MCF 10A (cell line): ENCODE data around the gene EPHA1. TPM values are rescaled to one million over a fixed set of nuclear protein-coding genes. Genes with fewer than 3 reads are reported as not detected.
A peak's percentile ranks its signal among the peaks of the same experiment; 100 is the strongest.

ENCODE experiments used
- BruUV-seq: library from RNA; stranded (reverse); fragments of 400-500 nt; replicated peaks from 2 replicates; lab custom pipeline; 2021; lab: Mats Ljungman, UMichigan
- CTCF ChIA-PET: fragments of 300-600 bp; sonication (Branson Sonifier 250); formaldehyde crosslinking; extraction: SDS; loops from one replicate; lab custom pipeline; 2021; ENCODE audit warnings: antibody characterized with exemption, inconsistent platforms; lab: Yijun Ruan, JAX
- POLR2A ChIA-PET: fragments of 300-600, 350-650 bp; sonication (Branson Sonifier 250); formaldehyde crosslinking; extraction: SDS; loops from one replicate; lab custom pipeline; 2020; ENCODE audit warnings: antibody characterized with exemption, inconsistent platforms; lab: Yijun Ruan, JAX
- DNase-seq: peaks from one replicate; pipeline ENCODE4 v3.0.0-alpha.2; 2018; ENCODE audit not compliant: unreplicated experiment
- H3K27ac Mint-ChIP-seq: one replicate; pipeline ENCODE4 v1.8.0; 2022; ENCODE audit warnings: mild to moderate bottlenecking, low read depth, mixed read lengths; ENCODE audit not compliant: unreplicated experiment
- H3K27me3 Mint-ChIP-seq: one replicate; pipeline ENCODE4 v1.8.0; 2022; ENCODE audit warnings: mixed read lengths; ENCODE audit not compliant: insufficient read depth, unreplicated experiment
- H3K36me3 Mint-ChIP-seq: one replicate; pipeline ENCODE4 v1.8.0; 2022; ENCODE audit warnings: mild to moderate bottlenecking, moderate library complexity, mixed read lengths; ENCODE audit not compliant: insufficient read depth, unreplicated experiment
- H3K4me1 Mint-ChIP-seq: one replicate; pipeline ENCODE4 v1.8.0; 2022; ENCODE audit warnings: mixed read lengths; ENCODE audit not compliant: insufficient read depth, unreplicated experiment
- H3K4me3 Mint-ChIP-seq: one replicate; pipeline ENCODE4 v1.8.0; 2022; ENCODE audit warnings: mild to moderate bottlenecking, moderate library complexity, mixed read lengths; ENCODE audit not compliant: unreplicated experiment
- H3K9me3 Mint-ChIP-seq: one replicate; pipeline ENCODE4 v1.8.0; 2022; ENCODE audit warnings: mixed read lengths; ENCODE audit not compliant: unreplicated experiment
- intact Hi-C: fragments of 100-400 bp; cut with micrococcal nuclease; formaldehyde crosslinking; loops from 2 replicates; pipeline ENCODE4 v1.14.1; 2022
- total RNA-seq: library from RNA; stranded (reverse); gene quantifications from 2 replicates; pipeline ENCODE4 v1.2.3, GENCODE V29; 2022
- TF ChIP-seq, protein P1 (sequence below): fragments of 200-600 bp; IDR thresholded peaks from one replicate; pipeline ENCODE4 v1.8.0; 2022; ENCODE audit warnings: antibody characterized with exemption, mild to moderate bottlenecking; ENCODE audit not compliant: unreplicated experiment

Gene EPHA1
- total RNA-seq, 1 experiment from 2014 or later, result 0.89 TPM

DNA sequence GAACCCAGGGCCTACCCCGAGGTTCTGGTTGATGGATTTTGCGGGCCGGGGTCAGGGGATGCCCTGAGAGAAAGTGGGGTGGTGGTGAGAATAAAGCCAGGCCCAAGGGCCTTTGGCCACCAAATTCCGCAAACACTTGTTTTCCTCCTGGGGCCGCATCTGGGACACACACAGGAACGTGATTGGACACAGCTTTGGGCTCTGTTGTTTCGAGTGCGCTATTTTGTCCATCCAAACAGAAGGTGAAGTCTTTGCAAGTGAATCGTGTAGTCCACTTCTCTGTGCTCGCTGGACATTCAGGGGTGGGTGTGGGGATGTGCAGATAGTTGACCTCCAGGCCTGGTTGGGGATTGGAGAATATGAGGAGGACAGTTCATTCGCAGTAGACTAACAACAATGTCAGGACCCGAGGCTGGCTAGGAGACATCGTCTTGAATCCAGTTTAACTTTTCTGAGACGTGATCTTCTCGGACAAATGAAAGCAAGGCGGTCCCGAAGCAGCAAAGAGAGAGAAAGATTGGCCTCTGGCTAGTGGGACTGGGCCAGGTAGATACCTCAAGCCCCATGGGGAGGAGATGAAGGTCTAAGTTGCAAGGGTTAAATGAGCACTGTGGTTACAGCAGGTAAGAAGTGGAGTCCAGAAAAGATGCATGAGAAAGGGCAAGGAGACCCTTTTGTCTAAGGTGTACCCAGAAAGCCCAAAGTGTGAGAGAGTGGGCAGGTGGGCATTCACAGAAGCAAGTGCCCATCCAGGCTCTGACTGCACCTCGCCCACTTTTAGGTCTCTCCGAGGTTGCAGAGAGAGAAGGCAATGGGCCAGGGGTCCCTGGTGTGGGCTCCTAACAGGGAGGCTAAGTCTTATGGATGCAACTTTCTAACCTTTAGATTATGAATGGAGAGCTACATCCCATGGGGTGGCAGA lies 45.4 kb downstream of the EPHA1 start:
- intact Hi-C loops, result no loop called here
- TF ChIP-seq, protein P1, sequence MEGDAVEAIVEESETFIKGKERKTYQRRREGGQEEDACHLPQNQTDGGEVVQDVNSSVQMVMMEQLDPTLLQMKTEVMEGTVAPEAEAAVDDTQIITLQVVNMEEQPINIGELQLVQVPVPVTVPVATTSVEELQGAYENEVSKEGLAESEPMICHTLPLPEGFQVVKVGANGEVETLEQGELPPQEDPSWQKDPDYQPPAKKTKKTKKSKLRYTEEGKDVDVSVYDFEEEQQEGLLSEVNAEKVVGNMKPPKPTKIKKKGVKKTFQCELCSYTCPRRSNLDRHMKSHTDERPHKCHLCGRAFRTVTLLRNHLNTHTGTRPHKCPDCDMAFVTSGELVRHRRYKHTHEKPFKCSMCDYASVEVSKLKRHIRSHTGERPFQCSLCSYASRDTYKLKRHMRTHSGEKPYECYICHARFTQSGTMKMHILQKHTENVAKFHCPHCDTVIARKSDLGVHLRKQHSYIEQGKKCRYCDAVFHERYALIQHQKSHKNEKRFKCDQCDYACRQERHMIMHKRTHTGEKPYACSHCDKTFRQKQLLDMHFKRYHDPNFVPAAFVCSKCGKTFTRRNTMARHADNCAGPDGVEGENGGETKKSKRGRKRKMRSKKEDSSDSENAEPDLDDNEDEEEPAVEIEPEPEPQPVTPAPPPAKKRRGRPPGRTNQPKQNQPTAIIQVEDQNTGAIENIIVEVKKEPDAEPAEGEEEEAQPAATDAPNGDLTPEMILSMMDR, result no peak
- ChIA-PET CTCF (interaction anchor here (1.7 kb wide), 1 partner anchor 53 kb away, joined by 6 read pairs; no protein-coding TSS in a partner anchor), POLR2A (interaction anchor here (0.8 to 1.3 kb wide), 2 partner anchors 9 to 32 kb away, joined by 3 to 4 read pairs; no protein-coding TSS in a partner anchor)
- no peaks in the 10 kb centered on the region for H3K9me3 Mint-ChIP-seq
- H3K27me3 Mint-ChIP-seq, result peaks cover 70% of the 10 kb centered on the region
- H3K36me3 Mint-ChIP-seq, result no peaks in the 10 kb centered on the region
- H3K4me3 Mint-ChIP-seq, result peak overlapping the region; percentile 10
- H3K27ac Mint-ChIP-seq, result no peak overlapping the region
- peaks cover 9% of the 10 kb centered on the region for H3K4me1 Mint-ChIP-seq
- no TSS peak for BruUV-seq
- DNase-seq, result no peak

DNA sequence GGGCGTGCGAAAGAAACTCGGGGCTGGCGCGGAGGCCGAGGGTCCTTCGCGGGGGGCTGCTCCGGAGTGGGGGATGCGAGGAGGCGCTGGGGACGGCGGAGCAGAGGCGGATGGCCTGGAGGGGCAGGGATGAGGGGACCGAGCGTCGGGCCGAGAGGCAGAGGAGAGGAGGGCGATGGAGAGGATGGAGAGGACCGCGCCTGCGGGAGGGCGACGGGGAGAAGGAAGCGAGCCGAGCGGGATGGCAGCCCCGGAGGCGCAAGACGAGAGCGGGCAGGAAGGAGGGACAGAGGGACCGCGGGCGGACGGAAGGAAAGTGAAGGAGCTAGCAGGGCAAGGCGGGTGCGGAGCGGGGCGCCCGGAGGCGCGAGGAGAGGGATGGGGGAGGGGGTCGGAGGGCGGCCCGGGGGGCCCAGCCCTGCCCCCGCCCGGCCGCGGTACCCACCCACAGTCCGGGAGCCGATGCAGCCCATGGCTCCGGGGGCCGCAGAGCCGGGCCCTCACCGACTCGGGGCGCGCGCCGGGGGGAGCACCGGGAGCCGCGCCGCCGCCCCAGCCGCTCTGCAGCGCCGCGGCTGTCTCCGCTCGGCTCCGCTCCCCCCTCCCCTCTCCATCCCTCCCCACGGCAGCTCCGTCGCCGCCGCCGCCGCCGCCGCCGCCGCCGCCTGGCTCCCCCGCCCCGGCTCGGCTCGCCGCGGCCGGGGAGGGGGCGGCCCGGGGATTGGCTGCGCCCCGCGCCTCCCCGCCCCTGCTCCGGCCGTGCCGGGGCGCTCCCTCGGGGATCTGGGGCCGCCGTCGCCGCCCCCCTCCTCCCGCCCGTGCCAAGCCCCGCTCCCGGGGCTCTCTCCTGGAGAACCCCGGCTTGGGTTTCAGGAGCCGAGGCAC lies 46.3 kb downstream of the EPHA1 start, which contains the start of gene FAM131B:
Gene FAM131B (minus strand): TSS at position 583 of the 885 bp plus-strand sequence. CDS start 110 bp downstream, at position 473.
- Mint-ChIP-seq H3K27me3 (peaks cover 70% of the 10 kb centered on the region), H3K36me3 (no peaks in the 10 kb centered on the region), H3K4me1 (peaks cover under 1% of the 10 kb centered on the region), H3K9me3 (no peaks in the 10 kb centered on the region), H3K4me3 (peak within 1 kb of the TSS; percentile 73), H3K27ac (no peak within 1 kb of the TSS)
- CTCF ChIA-PET, result interaction anchor here (1.7 kb wide), 1 partner anchor 54 kb away, joined by 6 read pairs; no protein-coding TSS in a partner anchor
- no peak for DNase-seq
- TF ChIP-seq, protein P1, result no peak
- BruUV-seq, result no TSS peak
- intact Hi-C loops, result no loop called here
- POLR2A ChIA-PET, result interaction anchor here (0.8 to 1.3 kb wide), 2 partner anchors 10 to 31 kb away, joined by 3 to 4 read pairs; no protein-coding TSS in a partner anchor

DNA sequence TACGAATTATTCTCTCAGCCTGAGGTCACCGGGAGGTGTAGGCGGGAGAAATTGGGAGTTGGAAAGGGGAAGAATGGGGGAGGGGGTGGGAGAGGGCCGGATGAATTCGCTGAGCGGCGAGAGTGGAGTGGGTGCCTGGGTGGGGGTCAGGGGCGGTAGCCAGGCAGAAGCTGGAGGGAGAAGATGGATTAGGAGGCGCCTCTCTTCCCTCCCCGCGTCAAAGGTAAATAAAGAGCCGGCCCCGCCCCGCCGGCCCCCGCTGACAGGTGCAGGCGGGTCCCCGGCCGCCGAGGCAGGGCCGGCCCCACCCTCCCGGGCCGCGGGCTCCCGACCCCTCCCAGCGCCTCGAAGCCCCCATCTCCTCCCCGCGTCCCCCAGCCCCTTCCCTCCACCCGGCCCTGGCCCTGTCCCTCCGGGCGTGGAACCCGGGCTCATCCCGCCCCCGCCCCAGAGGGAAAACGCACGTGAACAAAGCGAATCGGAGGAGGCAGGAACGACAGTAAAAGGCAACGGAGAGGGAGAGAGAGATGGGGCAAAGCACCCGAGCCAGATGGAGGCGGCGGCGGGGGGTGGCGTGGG lies 47.0 kb downstream of the EPHA1 start:
- ChIA-PET POLR2A (interaction anchor here (1.3 kb wide), 1 partner anchor 11 kb away, joined by 4 read pairs; no protein-coding TSS in a partner anchor), CTCF (interaction anchor here (1.3 kb wide), 1 partner anchor 13 kb away, joined by 3 read pairs; no protein-coding TSS in a partner anchor)
- Mint-ChIP-seq H3K4me3 (peak overlapping the region; percentile 73), H3K27ac (no peak overlapping the region), H3K36me3 (no peaks in the 10 kb centered on the region), H3K4me1 (no peaks in the 10 kb centered on the region), H3K27me3 (peaks cover 70% of the 10 kb centered on the region), H3K9me3 (no peaks in the 10 kb centered on the region)
- intact Hi-C loops, result no loop called here
- DNase-seq, result no peak
- TF ChIP-seq, protein P1, result no peak
- no TSS peak for BruUV-seq
